AG10803 (cell line): ENCODE results near the gene GUCY2C.

Experiments used
- DNase-seq: peaks from one replicate; pipeline ENCODE4 v3.0.0; 2010; ENCODE audit warnings: low read depth
- H3K4me3 ChIP-seq: 2 replicates; pipeline ENCODE4 v1.5.1; 2011; ENCODE audit warnings: mild to moderate bottlenecking, low read length, control low read depth
- TF ChIP-seq, protein P1 (sequence below): conservative IDR thresholded peaks from 2 replicates; pipeline ENCODE4 v1.5.1; 2011; ENCODE audit warnings: mild to moderate bottlenecking, low read length, control low read depth, inconsistent platforms

GUCY2C gene

GRCh38 chr12:14664434-14665023, 31.9 kb downstream of the GUCY2C start:
- no peak overlapping the region for H3K4me3 ChIP-seq
- DNase-seq: peak; percentile 33
- TF ChIP-seq, protein P1, sequence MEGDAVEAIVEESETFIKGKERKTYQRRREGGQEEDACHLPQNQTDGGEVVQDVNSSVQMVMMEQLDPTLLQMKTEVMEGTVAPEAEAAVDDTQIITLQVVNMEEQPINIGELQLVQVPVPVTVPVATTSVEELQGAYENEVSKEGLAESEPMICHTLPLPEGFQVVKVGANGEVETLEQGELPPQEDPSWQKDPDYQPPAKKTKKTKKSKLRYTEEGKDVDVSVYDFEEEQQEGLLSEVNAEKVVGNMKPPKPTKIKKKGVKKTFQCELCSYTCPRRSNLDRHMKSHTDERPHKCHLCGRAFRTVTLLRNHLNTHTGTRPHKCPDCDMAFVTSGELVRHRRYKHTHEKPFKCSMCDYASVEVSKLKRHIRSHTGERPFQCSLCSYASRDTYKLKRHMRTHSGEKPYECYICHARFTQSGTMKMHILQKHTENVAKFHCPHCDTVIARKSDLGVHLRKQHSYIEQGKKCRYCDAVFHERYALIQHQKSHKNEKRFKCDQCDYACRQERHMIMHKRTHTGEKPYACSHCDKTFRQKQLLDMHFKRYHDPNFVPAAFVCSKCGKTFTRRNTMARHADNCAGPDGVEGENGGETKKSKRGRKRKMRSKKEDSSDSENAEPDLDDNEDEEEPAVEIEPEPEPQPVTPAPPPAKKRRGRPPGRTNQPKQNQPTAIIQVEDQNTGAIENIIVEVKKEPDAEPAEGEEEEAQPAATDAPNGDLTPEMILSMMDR: peak; percentile 73

GRCh38 chr12:14663002-14663401, 33.4 kb downstream of the GUCY2C start:
- DNase-seq: no peak
- no peak overlapping the region for H3K4me3 ChIP-seq
- TF ChIP-seq, protein P1: no peak

- no peak overlapping the region for H3K4me3 ChIP-seq
- TF ChIP-seq, protein P1: no peak
- DNase-seq: no peak
These were observed 39.6 kb downstream of the GUCY2C start for GRCh38 chr12:14656846-14657245.

DNA sequence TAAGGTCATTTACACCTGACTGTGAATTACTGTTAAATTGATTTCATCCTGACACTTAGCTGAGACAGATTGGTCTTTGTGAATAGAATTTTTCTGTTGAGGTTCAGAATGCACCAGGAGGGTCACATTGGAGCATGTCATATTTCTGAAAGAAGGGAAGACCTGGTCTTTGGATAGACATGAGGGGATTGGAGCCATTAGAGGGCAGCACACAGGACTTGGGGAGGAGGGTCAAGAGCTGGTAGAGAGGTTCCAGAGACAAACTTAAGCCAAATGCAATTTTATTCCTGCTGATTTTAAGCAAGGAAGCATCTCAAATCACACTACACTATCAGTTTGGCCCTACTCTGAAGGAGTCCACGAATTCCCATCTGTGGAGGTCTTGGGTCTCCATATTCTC, 41.1 kb downstream of the GUCY2C start:
- DNase-seq: no peak
- TF ChIP-seq, protein P1: no peak
- no peak overlapping the region for H3K4me3 ChIP-seq

DNA sequence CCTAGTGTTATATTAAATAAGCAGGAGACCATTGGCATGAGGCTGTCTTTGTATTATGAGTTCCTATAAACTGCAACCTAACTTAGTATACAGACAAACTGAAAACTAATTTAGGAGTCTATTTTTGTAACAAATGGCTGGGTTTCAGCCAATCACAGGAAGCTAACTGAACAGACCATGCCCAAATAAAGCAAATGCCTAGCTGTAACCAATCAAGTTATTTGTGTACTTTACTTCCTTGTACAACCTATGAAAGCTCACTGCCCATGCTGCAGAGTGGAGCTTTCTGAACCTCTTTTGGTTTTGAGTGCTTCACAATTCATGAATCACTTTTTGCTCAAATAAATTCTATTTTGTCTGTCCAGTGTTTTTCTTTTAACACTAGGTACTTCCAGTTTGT, 41.6 kb downstream of the GUCY2C start:
- TF ChIP-seq, protein P1: no peak
- no peak for DNase-seq

DNA sequence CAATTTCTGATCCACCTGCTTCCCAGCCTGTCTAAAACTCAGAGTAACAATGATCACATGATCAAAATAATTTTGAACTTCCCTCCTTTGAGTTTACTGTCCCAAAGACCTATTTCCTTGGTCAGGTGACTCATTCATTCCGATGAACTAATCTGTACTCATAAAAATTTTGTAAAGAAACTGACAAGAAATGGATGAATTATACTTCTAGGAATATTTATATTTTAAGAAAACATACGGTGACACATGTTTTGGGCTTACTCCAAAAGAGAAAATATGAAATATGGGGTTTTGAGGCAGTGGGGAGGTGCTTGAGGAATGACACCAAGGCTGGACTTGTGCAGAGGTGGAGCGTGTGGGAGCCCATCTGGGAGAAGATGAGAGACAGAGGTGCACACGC, 42.0 kb downstream of the GUCY2C start:
- H3K4me3 ChIP-seq: no peak overlapping the region
- DNase-seq: no peak
- TF ChIP-seq, protein P1: no peak

More for the DNA sequence above, 41.6 kb downstream of the GUCY2C start:
- H3K4me3 ChIP-seq: no peak overlapping the region

GRCh38 chr12:14652483-14652882, 43.9 kb downstream of the GUCY2C start:
- no peak for DNase-seq
- no peak overlapping the region for H3K4me3 ChIP-seq
- TF ChIP-seq, protein P1: no peak
